Nephron (organoid): ENCODE results near the gene EVI5L.

Experiments
- H3K27ac Mint-ChIP-seq, 3 experiments: 2 replicates each; pipeline ENCODE4 v1.8.0; 2020; ENCODE audit warnings: mixed read lengths in 3 of 3, mild to moderate bottlenecking in 2 of 3, moderate library complexity in 1 of 3
- H3K27me3 Mint-ChIP-seq: 2 replicates; pipeline ENCODE4 v1.8.0; 2021; ENCODE audit warnings: low read depth, mild to moderate bottlenecking, moderate library complexity, mixed read lengths
- H3K36me3 Mint-ChIP-seq: 2 replicates; pipeline ENCODE4 v1.8.0; 2020; ENCODE audit warnings: low read depth, mixed read lengths
- H3K4me1 Mint-ChIP-seq: 2 replicates; pipeline ENCODE4 v1.8.0; 2020; ENCODE audit warnings: mixed read lengths
- H3K4me3 Mint-ChIP-seq, 3 experiments: 2 replicates each; pipeline ENCODE4 v1.8.0; 2020; ENCODE audit warnings: mild to moderate bottlenecking in 3 of 3, mixed read lengths in 3 of 3, moderate library complexity in 2 of 3
- H3K9me3 Mint-ChIP-seq: 2 replicates; pipeline ENCODE4 v1.8.0; 2020; ENCODE audit warnings: mixed read lengths
- TF ChIP-seq, protein P1 (sequence below), 3 experiments: fragments of 200-600 bp; sonication (generic); IDR thresholded peaks; one replicate each; pipeline ENCODE4 v1.5.0; 2021; ENCODE audit warnings: antibody characterized with exemption in 3 of 3; ENCODE audit not compliant: unreplicated experiment in 3 of 3

EVI5L gene

DNA sequence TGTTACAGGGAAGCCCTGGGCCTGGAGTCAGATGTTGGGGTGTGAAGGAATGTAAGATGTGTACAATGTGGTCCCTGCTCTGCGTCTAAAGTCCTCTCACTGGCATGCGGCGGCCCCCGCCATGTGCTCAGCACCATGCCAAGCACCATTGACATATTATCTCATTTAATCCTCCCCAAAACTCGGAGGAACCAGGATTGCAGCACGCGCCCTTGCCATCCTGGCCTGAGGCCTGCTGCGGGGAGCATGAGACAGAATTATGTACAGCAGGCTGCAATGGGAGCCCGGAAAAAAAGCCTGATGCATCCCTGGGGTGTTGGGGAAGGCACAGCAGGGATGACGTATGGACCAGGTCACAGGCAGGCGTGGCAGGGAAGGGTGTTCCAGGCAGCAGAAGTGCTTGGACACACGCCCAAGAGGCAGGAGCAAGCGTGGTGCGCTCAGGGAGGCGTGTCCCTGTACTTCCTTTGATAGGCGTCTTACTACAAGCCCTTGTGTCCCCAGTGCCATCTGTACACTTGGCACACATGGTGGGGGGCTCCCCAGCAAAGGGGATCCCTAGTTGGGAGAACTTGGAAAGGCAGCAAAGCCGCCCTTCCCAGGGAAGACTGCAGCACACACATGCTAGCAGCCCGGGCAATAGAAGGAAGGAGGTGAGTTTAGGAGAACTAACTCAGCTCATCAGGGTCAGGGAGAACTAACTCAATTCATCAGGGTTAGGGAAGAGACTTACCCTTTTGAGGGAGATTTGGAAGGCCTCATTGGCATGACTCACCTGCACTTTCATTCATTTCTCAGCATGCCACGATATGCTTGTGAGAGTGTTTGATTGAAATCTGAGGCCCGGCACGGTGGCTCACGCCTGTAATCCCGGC, 3.4 kb downstream of the EVI5L start:
- Mint-ChIP-seq H3K36me3 (no peaks in the 10 kb centered on the region), H3K4me3 (peak overlapping the region; percentile 27 to 96 (median 40)), H3K4me1 (peaks cover 24% of the 10 kb centered on the region), H3K27ac (no peak overlapping the region), H3K9me3 (no peaks in the 10 kb centered on the region), H3K27me3 (peaks cover 5% of the 10 kb centered on the region)
- TF ChIP-seq, protein P1, sequence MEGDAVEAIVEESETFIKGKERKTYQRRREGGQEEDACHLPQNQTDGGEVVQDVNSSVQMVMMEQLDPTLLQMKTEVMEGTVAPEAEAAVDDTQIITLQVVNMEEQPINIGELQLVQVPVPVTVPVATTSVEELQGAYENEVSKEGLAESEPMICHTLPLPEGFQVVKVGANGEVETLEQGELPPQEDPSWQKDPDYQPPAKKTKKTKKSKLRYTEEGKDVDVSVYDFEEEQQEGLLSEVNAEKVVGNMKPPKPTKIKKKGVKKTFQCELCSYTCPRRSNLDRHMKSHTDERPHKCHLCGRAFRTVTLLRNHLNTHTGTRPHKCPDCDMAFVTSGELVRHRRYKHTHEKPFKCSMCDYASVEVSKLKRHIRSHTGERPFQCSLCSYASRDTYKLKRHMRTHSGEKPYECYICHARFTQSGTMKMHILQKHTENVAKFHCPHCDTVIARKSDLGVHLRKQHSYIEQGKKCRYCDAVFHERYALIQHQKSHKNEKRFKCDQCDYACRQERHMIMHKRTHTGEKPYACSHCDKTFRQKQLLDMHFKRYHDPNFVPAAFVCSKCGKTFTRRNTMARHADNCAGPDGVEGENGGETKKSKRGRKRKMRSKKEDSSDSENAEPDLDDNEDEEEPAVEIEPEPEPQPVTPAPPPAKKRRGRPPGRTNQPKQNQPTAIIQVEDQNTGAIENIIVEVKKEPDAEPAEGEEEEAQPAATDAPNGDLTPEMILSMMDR (IDR thresholded peaks at IDR 0.05; ENCODE audit: unreplicated experiment in 3 of 3) = no peak

DNA sequence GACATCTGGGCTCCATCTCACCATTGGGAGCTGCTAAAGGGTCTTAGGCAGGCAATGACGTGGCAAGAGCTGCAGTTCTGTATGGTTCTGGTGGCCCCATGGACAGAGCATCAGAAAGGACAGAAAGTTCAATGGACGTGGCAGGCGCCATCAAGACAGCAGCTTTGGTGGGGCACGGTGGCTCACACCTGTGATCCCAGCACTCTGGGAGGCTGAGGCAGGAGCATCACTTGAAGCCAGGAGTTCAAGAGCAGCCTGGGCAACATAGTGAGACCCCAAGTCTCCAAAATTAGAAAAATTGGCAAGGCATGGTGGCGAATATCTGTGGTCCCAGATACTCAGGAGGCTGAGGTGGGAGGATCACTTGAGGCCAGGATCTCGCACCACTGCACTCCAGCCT, 9.5 kb downstream of the EVI5L start:
- Mint-ChIP-seq H3K4me3 (no peak overlapping the region), H3K36me3 (no peaks in the 10 kb centered on the region), H3K27ac (no peak overlapping the region), H3K4me1 (no peaks in the 10 kb centered on the region), H3K9me3 (no peaks in the 10 kb centered on the region), H3K27me3 (no peaks in the 10 kb centered on the region)
- TF ChIP-seq, protein P1 (IDR thresholded peaks at IDR 0.05; ENCODE audit: unreplicated experiment in 3 of 3) = no peak

DNA sequence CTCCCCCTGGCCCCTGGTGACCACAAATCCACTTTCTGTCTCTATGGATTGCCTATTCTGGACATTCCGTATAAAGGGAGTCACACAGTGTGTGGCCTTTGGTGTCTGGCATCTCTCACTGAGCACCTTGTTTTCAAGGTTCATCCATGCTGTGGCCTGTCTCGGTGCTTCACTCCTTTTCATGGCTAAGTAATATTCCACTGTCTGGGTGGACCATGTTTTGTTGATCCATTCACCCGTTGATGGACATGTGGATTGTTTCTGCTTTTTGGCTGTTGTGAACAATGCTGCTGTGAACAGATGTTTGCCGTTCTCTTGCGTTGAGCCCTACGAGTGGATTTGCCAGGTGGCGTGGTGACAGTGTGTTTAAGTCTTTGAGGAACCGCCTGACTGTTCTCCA, 10.6 kb downstream of the EVI5L start:
- no peaks in the 10 kb centered on the region for H3K27me3 Mint-ChIP-seq
- no peak overlapping the region for H3K27ac Mint-ChIP-seq
- no peaks in the 10 kb centered on the region for H3K9me3 Mint-ChIP-seq
- H3K36me3 Mint-ChIP-seq = no peaks in the 10 kb centered on the region
- no peaks in the 10 kb centered on the region for H3K4me1 Mint-ChIP-seq
- H3K4me3 Mint-ChIP-seq = no peak overlapping the region
- TF ChIP-seq, protein P1 (IDR thresholded peaks at IDR 0.05; ENCODE audit: unreplicated experiment in 3 of 3) = no peak

DNA sequence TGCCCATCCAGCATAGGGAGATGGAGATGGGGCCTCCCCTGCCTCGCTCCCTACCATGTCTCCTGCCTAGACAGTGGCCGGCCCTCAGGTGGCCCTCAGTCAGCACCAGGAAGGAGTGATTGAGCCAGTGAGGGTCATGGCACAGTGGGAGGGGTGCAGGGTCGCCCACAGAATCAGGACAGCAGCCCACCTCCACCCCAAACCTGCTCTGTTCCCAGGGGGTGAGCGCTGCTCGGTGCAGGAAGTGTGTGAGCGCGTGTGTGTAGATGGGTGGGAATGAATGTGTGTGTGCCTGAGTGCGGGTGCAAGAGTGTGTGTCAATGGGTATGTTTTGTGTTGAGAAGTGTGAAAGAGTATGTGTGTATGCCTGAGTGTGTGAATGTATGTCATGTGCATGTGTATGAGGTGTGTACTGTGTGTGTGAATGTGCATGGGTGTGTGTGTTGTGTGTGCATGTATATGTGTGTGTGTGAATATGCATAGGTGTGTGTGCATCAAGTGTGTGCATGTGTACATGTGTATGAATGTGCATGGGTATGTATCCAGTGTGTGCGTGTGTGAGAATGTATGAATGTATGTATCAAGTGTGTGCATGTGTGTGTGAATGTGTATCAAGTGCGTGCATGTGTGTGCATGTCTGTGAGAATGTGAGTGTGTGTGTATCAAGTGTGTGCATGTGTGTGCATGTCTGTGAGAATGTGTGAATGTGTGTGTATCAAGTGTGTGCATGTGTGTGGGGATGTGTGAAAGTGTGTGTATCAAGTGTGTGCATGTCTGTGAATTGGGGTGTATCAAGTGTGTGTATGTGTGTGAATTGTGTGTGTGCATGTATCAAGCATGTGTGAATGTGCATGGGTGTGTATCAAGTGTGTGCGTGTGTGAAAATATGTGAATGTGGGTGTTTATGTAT, 12.0 kb downstream of the EVI5L start:
- H3K27me3 Mint-ChIP-seq = no peaks in the 10 kb centered on the region
- no peak overlapping the region for H3K4me3 Mint-ChIP-seq
- TF ChIP-seq, protein P1 (IDR thresholded peaks at IDR 0.05; ENCODE audit: unreplicated experiment in 3 of 3) = no peak
- no peaks in the 10 kb centered on the region for H3K36me3 Mint-ChIP-seq
- no peak overlapping the region for H3K27ac Mint-ChIP-seq
- no peaks in the 10 kb centered on the region for H3K4me1 Mint-ChIP-seq
- no peaks in the 10 kb centered on the region for H3K9me3 Mint-ChIP-seq

DNA sequence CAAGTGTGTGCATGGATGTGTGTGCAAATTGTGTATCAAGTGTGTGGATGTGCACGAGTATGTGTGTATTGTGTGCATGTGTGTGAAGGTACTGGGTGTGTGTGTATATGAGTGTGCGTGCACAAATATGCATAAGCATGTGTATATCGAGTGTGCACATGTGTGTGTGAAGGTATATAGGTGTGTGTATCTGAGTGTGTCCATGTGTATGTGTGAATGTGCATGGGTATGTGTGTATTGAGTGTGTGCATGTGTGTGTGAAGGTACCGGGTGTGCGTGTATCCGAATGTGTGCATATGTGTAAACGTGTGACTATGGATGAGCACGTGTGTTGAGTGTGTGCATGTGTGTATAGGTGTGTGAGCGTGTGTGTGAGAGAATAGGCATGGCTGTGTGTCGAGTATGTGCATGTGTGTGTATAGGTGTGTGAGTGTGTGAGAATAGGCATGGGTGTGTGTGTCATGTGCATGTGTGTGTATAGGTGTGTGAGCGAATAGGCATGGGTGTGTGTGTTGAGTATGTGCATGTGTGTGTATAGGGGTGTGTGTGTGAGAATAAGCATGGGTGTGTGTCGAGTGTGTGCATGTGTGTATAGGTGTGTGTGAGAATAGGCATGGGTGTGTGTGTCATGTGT, 12.8 kb downstream of the EVI5L start:
- no peaks in the 10 kb centered on the region for H3K4me1 Mint-ChIP-seq
- no peaks in the 10 kb centered on the region for H3K27me3 Mint-ChIP-seq
- no peaks in the 10 kb centered on the region for H3K9me3 Mint-ChIP-seq
- no peaks in the 10 kb centered on the region for H3K36me3 Mint-ChIP-seq
- H3K27ac Mint-ChIP-seq = no peak overlapping the region
- no peak overlapping the region for H3K4me3 Mint-ChIP-seq
- TF ChIP-seq, protein P1 (IDR thresholded peaks at IDR 0.05; ENCODE audit: unreplicated experiment in 3 of 3) = no peak
